ENCODE data around the gene ROMO1.
"Not testable (repeated sequence)": the region's sequence is repeated elsewhere in the genome, so short reads cannot be mapped to it uniquely, and the experiment has no call there.

Gene ROMO1

DNA sequence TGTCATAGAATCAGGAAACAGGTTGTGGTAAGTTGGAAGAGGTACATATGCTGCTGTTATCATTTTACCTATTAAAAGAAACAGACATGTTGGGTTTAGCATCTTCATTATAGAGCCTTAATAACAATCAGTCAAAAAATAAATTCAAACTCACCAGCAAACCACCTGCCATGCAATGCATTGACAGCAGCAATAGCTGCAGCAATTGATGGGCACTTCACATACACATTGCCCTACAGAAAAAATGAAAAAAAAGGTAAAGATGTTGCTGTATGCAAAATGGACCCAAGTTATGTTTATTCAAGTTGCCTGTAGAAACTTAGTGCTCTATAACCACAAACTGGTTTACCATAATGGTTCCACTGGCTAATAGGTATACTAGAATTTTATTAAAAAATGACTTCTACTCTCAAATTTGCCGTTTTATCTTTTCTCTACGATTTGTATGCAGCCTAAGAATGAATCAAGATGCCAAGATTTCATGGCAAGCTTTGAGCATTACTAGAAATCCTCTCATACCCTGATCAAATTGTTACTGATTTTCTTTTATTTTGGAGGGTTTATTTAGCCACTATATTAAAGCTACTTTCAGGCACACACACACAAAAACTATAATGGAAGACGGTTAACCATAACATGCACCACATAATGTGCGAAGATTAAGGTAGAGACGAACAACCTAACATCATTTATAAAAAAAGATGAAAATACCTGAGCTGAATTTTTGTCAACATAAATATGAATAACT lies 5.5 kb downstream of the ROMO1 start:
- Histone ChIP-seq H3K4me1 (ENCODE audit: control insufficient read depth, low read length) (peaks cover 15% of the 10 kb centered on the region), H3K4me2 (ENCODE audit: low read length) (no peak overlapping the region), H3K79me2 (ENCODE audit: control insufficient read depth, low read length) (peaks cover 41% of the 10 kb centered on the region), H3K4me3 (ENCODE audit: low read length) (no peak overlapping the region), H3F3A (ENCODE audit: control insufficient read depth, insufficient read depth) (peaks cover 95% of the 10 kb centered on the region), H3K9me2 (replicated peaks; ENCODE audit: control insufficient read depth, low read length) (no peaks in the 10 kb centered on the region), H3K27me3 (ENCODE audit: control insufficient read depth, low read length) (no peaks in the 10 kb centered on the region), H3K9me3 (ENCODE audit: control insufficient read depth, insufficient read depth, low read length) (no peaks in the 10 kb centered on the region), H4K20me1 (ENCODE audit: control insufficient read depth, insufficient read depth, low read depth, low read length) (peaks cover 7% of the 10 kb centered on the region; the same call in 1 of the 2 replicates), H3K36me3 (ENCODE audit: control insufficient read depth, low read length) (peaks cover 96% of the 10 kb centered on the region), H3K27ac (ENCODE audit: low read depth, low read length) (no peak overlapping the region)
- TF ChIP-seq, protein P1, sequence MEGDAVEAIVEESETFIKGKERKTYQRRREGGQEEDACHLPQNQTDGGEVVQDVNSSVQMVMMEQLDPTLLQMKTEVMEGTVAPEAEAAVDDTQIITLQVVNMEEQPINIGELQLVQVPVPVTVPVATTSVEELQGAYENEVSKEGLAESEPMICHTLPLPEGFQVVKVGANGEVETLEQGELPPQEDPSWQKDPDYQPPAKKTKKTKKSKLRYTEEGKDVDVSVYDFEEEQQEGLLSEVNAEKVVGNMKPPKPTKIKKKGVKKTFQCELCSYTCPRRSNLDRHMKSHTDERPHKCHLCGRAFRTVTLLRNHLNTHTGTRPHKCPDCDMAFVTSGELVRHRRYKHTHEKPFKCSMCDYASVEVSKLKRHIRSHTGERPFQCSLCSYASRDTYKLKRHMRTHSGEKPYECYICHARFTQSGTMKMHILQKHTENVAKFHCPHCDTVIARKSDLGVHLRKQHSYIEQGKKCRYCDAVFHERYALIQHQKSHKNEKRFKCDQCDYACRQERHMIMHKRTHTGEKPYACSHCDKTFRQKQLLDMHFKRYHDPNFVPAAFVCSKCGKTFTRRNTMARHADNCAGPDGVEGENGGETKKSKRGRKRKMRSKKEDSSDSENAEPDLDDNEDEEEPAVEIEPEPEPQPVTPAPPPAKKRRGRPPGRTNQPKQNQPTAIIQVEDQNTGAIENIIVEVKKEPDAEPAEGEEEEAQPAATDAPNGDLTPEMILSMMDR (IDR thresholded peaks at IDR 0.05; ENCODE audit: low read depth, low read length, poor library complexity, severe bottlenecking): no peak
- no peak for TF ChIP-seq EZH2phosphoT487 (IDR thresholded peaks at IDR 0.05; ENCODE audit: borderline replicate concordance, low read length)

DNA sequence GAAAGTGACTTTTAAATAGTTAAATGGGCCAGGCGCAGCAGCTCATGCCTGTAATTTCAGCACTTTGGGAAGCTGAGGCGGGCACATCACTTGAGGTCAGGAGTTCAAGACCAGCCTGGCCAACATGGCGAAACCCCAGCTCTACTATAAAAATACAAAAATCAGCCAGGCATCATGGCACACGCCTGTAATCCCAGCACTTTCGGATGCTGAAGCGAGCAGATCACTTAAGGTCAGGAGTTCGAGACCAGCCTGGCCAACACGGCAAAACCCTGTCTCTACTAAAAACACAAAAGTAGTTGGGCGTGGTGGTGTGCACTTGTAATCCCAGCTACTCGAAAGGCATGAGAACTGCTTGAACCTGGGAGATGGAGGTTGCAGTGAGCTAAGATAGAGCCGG lies 6.7 kb downstream of the ROMO1 start:
- H3K27ac ChIP-seq (ENCODE audit: low read depth, low read length); H3K4me2 ChIP-seq (ENCODE audit: low read length); H3K9me3 ChIP-seq (ENCODE audit: control insufficient read depth, insufficient read depth, low read length); H3K27me3 ChIP-seq (ENCODE audit: control insufficient read depth, low read length); H3K4me1 ChIP-seq (ENCODE audit: control insufficient read depth, low read length); H3K9me2 ChIP-seq (replicated peaks; ENCODE audit: control insufficient read depth, low read length); H3K4me3 ChIP-seq (ENCODE audit: low read length): not testable (repeated sequence)
- peaks cover 95% of the 10 kb centered on the region for H3F3A ChIP-seq (ENCODE audit: control insufficient read depth, insufficient read depth)
- peaks cover 41% of the 10 kb centered on the region for H3K79me2 ChIP-seq (ENCODE audit: control insufficient read depth, low read length)
- peaks cover 96% of the 10 kb centered on the region for H3K36me3 ChIP-seq (ENCODE audit: control insufficient read depth, low read length)
- peaks cover 11% of the 10 kb centered on the region; the same call in 1 of the 2 replicates for H4K20me1 ChIP-seq (ENCODE audit: control insufficient read depth, insufficient read depth, low read depth, low read length)

DNA sequence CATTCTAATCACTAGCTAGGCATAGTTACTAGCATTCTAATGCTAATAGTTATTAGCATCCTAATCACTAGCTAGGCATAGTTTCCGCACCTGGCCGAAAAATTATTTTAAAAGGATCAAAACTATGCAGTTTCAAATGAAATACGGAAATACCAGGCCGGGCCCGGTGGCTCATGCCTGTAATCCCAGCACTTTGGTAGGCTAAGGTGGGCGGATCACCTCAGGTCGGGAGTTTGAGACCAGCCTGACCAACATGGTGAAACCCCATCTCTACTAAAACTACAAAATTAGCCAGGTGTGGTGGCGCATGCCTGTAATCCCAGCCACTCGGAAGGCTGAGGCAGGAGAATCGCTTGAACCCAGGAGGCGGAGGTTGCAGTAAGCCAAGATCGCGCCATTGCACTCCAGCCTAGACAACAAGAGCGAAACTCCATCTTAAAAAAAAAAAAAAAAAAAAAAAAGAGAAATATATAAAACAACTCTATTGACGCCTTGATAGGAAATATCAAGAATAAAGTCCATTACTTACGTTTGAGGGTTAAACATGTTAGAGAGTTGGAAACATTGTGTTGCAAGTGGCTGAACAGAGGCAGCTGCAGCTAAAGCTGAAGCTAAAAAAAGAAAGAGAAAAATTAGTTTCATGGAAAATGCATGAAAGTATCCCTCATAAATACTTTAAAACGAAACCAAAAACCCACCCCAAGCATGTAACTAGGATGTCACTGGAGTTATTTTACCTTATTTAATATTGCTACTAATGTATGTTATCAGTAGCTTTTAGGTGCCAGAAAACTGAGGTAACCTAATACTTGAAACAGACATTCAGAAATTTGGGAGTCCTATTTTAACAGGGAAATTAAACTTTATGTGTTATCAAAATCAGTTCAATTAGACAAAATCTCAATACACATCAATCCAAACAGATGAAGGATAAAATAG lies 7.7 kb downstream of the ROMO1 start:
- peaks cover 17% of the 10 kb centered on the region; the same call in 1 of the 2 replicates for H4K20me1 ChIP-seq (ENCODE audit: control insufficient read depth, insufficient read depth, low read depth, low read length)

DNA sequence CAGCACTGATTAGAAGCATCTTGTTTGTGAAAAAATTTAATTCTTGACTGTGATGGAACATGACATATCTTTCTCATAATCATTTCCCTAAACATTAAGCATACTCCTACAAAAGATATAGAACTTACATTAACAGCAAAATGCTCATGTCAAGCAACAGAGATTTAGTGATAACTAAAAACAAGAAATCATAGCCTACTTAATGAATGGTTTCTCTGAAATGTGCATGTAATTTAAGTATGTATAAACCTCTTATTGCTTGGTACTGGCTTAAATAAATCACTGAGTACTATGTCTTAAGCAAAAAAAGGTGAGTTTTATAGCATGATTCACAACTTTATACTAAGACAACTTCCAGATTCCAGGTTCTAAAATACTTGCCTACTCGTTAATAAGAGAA lies 9.3 kb downstream of the ROMO1 start:
- Histone ChIP-seq H4K20me1 (ENCODE audit: control insufficient read depth, insufficient read depth, low read depth, low read length) (peaks cover 20% of the 10 kb centered on the region), H3K79me2 (ENCODE audit: control insufficient read depth, low read length) (peaks cover 57% of the 10 kb centered on the region), H3F3A (ENCODE audit: control insufficient read depth, insufficient read depth) (peaks cover 92% of the 10 kb centered on the region), H3K9me2 (replicated peaks; ENCODE audit: control insufficient read depth, low read length) (no peaks in the 10 kb centered on the region), H3K27ac (ENCODE audit: low read depth, low read length) (no peak overlapping the region), H3K36me3 (ENCODE audit: control insufficient read depth, low read length) (peaks cover 94% of the 10 kb centered on the region), H3K4me1 (ENCODE audit: control insufficient read depth, low read length) (no peaks in the 10 kb centered on the region), H3K9me3 (ENCODE audit: control insufficient read depth, insufficient read depth, low read length) (no peaks in the 10 kb centered on the region), H3K4me3 (ENCODE audit: low read length) (no peak overlapping the region), H3K4me2 (ENCODE audit: low read length) (no peak overlapping the region), H3K27me3 (ENCODE audit: control insufficient read depth, low read length) (no peaks in the 10 kb centered on the region)
- TF ChIP-seq, protein P1 (IDR thresholded peaks at IDR 0.05; ENCODE audit: low read depth, low read length, poor library complexity, severe bottlenecking): no peak
- TF ChIP-seq EZH2phosphoT487 (IDR thresholded peaks at IDR 0.05; ENCODE audit: borderline replicate concordance, low read length): no peak

More for the DNA sequence above, 7.7 kb downstream of the ROMO1 start:
- peaks cover 98% of the 10 kb centered on the region for H3F3A ChIP-seq (ENCODE audit: control insufficient read depth, insufficient read depth)
- peaks cover 96% of the 10 kb centered on the region for H3K36me3 ChIP-seq (ENCODE audit: control insufficient read depth, low read length)
- H3K27me3 ChIP-seq (ENCODE audit: control insufficient read depth, low read length); H3K27ac ChIP-seq (ENCODE audit: low read depth, low read length); H3K9me3 ChIP-seq (ENCODE audit: control insufficient read depth, insufficient read depth, low read length); H3K4me1 ChIP-seq (ENCODE audit: control insufficient read depth, low read length); H3K4me2 ChIP-seq (ENCODE audit: low read length); H3K9me2 ChIP-seq (replicated peaks; ENCODE audit: control insufficient read depth, low read length); H3K4me3 ChIP-seq (ENCODE audit: low read length): not testable (repeated sequence)
- H3K79me2 ChIP-seq (ENCODE audit: control insufficient read depth, low read length): peaks cover 46% of the 10 kb centered on the region
